Tibial artery (tissue), 4 donors: ENCODE data around the gene PXDN.
"Not testable (repeated sequence)": the region's sequence is repeated elsewhere in the genome, so short reads cannot be mapped to it uniquely, and the experiment has no call there.

Experiments
- DNase-seq, 2 donors: peaks; one replicate each; pipeline ENCODE4 v3.0.0-alpha.2; 2019
- H3K27ac ChIP-seq, 2 donors: fragments of 200-600 bp; sonication (generic) in 1 of 2; 1 replicate in 1 of 2; 2 replicates in 1 of 2; pipeline ENCODE4 v1.5.1; 2018 to 2019; ENCODE audit warnings: mild to moderate bottlenecking in 1 of 2
- H3K27me3 ChIP-seq, 2 donors: fragments of 200-600 bp; sonication (generic) in 1 of 2; one replicate each; pipeline versions ENCODE4 v1.5.1 to v1.6.0; 2016 to 2019
- H3K36me3 ChIP-seq, 3 donors: fragments of 200-600 bp; sonication (generic) in 2 of 3; one replicate each; pipeline ENCODE4 v1.5.1; 2016 to 2019; ENCODE audit warnings: mild to moderate bottlenecking in 2 of 3
- H3K4me1 ChIP-seq, 4 donors: fragments of 200-600 bp; sonication (generic) in 2 of 4; 1 replicate in 3 of 4; 2 replicates in 1 of 4; pipeline ENCODE4 v1.5.1; 2016 to 2019
- H3K4me3 ChIP-seq, 2 donors: fragments of 200-600 bp; sonication (generic) in 1 of 2; 1 replicate in 1 of 2; 2 replicates in 1 of 2; pipeline ENCODE4 v1.5.1; 2018 to 2019; ENCODE audit warnings: mild to moderate bottlenecking in 2 of 2
- H3K9me3 ChIP-seq, 3 donors: fragments of 200-600 bp; sonication (generic) in 1 of 3; one replicate each; pipeline ENCODE4 v1.5.1; 2016 to 2019
- intact Hi-C: fragments of 100-400 bp; cut with DNase I; formaldehyde crosslinking; loops from one replicate; pipeline ENCODE4 v1.15.0; 2023; ENCODE audit warnings: low total_unique reads
- TF ChIP-seq, protein P1 (sequence below), 2 experiments: fragments of 200-600 bp in 1 of 2; fragments of 450-650 bp in 1 of 2; IDR thresholded peaks; one replicate each; pipeline ENCODE4 v1.5.1; 2017 to 2019; ENCODE audit warnings: antibody characterized with exemption in 2 of 2, mild to moderate bottlenecking in 1 of 2, moderate library complexity in 1 of 2

PXDN gene

DNA sequence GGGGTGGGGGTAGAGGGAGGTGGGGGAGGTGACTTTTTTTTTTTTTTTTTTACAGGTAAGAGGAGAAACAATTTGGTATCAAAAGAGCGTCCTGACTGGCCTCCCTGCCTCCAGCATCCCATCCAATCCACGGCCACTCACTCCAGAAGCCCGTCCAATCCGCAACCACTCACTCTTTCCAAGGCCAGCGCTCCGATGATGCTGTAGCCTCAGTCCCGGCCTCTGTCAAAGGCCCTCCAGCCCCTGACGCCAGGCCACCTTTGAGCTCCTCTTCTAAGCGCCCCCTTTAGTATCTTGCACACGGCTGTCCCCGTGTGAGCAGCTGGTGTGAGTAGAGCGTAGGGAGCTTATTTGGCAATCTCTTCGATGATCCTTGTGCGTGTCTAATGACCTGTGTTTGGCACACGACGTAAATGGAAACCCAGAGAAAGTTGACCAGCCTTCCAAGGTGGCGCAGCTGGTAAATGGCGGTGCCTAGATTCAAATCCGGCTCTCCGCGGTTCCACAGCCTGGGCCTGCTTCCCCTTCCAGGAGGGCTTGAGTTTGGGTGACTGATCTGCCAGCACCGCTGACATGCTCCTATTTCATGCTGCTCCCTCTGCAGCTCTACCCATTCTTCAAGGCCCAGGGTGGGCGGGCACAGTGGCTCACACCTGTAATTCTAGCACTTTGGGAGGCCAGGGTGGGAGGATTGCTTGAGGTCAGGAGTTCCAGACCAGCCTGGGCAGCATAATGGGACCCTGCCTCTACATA lies 23.8 kb upstream of the PXDN start:
- Histone ChIP-seq H3K27me3 (no peaks in the 10 kb centered on the region), H3K4me1 (peaks cover 0 to 19% (median 15%) of the 10 kb centered on the region in 4 donors), H3K9me3 (no peaks in the 10 kb centered on the region), H3K4me3 (no peak overlapping the region), H3K27ac (no peak overlapping the region), H3K36me3 (no peaks in the 10 kb centered on the region)
- intact Hi-C loops: no loop called here
- TF ChIP-seq, protein P1, sequence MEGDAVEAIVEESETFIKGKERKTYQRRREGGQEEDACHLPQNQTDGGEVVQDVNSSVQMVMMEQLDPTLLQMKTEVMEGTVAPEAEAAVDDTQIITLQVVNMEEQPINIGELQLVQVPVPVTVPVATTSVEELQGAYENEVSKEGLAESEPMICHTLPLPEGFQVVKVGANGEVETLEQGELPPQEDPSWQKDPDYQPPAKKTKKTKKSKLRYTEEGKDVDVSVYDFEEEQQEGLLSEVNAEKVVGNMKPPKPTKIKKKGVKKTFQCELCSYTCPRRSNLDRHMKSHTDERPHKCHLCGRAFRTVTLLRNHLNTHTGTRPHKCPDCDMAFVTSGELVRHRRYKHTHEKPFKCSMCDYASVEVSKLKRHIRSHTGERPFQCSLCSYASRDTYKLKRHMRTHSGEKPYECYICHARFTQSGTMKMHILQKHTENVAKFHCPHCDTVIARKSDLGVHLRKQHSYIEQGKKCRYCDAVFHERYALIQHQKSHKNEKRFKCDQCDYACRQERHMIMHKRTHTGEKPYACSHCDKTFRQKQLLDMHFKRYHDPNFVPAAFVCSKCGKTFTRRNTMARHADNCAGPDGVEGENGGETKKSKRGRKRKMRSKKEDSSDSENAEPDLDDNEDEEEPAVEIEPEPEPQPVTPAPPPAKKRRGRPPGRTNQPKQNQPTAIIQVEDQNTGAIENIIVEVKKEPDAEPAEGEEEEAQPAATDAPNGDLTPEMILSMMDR (IDR thresholded peaks at IDR 0.05): no peak
- peak in 1 of 2 donors; percentile 48 for DNase-seq

GRCh38 chr2:1766851-1767811 lies 22.8 kb upstream of the PXDN start:
- peaks cover 0 to 9% (median 7%) of the 10 kb centered on the region in 4 donors for H3K4me1 ChIP-seq
- H3K4me3 ChIP-seq: no peak overlapping the region
- H3K27ac ChIP-seq: no peak overlapping the region
- no peaks in the 10 kb centered on the region for H3K27me3 ChIP-seq
- TF ChIP-seq, protein P1 (IDR thresholded peaks at IDR 0.05): no peak
- peak in 1 of 2 donors; percentile 57 for DNase-seq
- H3K36me3 ChIP-seq: no peaks in the 10 kb centered on the region
- intact Hi-C loops: no loop called here
- no peaks in the 10 kb centered on the region for H3K9me3 ChIP-seq

GRCh38 chr2:1766425-1766824 lies 22.1 kb upstream of the PXDN start:
- DNase-seq: peak in 1 of 2 donors; percentile 43
- Histone ChIP-seq H3K9me3 (no peaks in the 10 kb centered on the region), H3K27ac (no peak overlapping the region), H3K4me3 (no peak overlapping the region), H3K36me3 (no peaks in the 10 kb centered on the region), H3K4me1 (peaks cover 0 to 2% (median under 1%) of the 10 kb centered on the region in 4 donors), H3K27me3 (no peaks in the 10 kb centered on the region)
- intact Hi-C loops: no loop called here
- TF ChIP-seq, protein P1 (IDR thresholded peaks at IDR 0.05): no peak

- intact Hi-C loops, H3K27me3 ChIP-seq, H3K36me3 ChIP-seq, H3K4me1 ChIP-seq, DNase-seq, H3K9me3 ChIP-seq, H3K4me3 ChIP-seq, H3K27ac ChIP-seq: not testable (repeated sequence)
Measured at GRCh38 chr2:1765201-1765600, 20.9 kb upstream of the PXDN start.

GRCh38 chr2:1759611-1759930 lies 15.3 kb upstream of the PXDN start:
- intact Hi-C loops: no loop called here
- TF ChIP-seq, protein P1 (IDR thresholded peaks at IDR 0.05): no peak
- H3K36me3 ChIP-seq: no peaks in the 10 kb centered on the region
- no peak overlapping the region for H3K27ac ChIP-seq
- no peaks in the 10 kb centered on the region for H3K4me1 ChIP-seq
- H3K4me3 ChIP-seq: no peak overlapping the region
- H3K27me3 ChIP-seq: peaks cover 0 to 9% of the 10 kb centered on the region in 2 donors
- no peaks in the 10 kb centered on the region for H3K9me3 ChIP-seq
- DNase-seq: no peak
